H9 (cell line): ENCODE data around the gene AKR1D1. TPM values are rescaled to one million over a fixed set of nuclear protein-coding genes. Genes with fewer than 3 reads are reported as not detected.
A peak's percentile ranks its signal among the peaks of the same experiment; 100 is the strongest.

Experiments used
- DNase-seq: peaks from one replicate; pipeline ENCODE4 v3.0.0-alpha.2; 2017
- H2AFZ ChIP-seq: one replicate; pipeline ENCODE4 v1.6.1; 2013; ENCODE audit warnings: mild to moderate bottlenecking, low read length, control low read depth, moderate library complexity
- H2AK5ac ChIP-seq: 2 replicates; pipeline ENCODE4 v1.6.1; 2013; ENCODE audit warnings: low read length, control low read depth, mixed read lengths; ENCODE audit not compliant: insufficient read length
- H2BK120ac ChIP-seq: one replicate; pipeline ENCODE4 v1.6.1; 2013; ENCODE audit warnings: low read depth, mild to moderate bottlenecking, low read length, control low read depth, inconsistent platforms; ENCODE audit not compliant: poor library complexity, severe bottlenecking
- H2BK12ac ChIP-seq: 2 replicates; pipeline ENCODE4 v1.6.1; 2013; ENCODE audit warnings: low read length, control low read depth, mixed read lengths, low read depth; ENCODE audit not compliant: insufficient read length
- H2BK15ac ChIP-seq: 2 replicates; pipeline ENCODE4 v1.6.1; 2013; ENCODE audit warnings: low read depth, low read length, control low read depth
- H2BK20ac ChIP-seq: one replicate; pipeline ENCODE4 v1.6.1; 2013; ENCODE audit warnings: low read depth, mild to moderate bottlenecking, low read length, control low read depth, inconsistent platforms; ENCODE audit not compliant: poor library complexity, severe bottlenecking
- H2BK5ac ChIP-seq: 2 replicates; pipeline ENCODE4 v1.6.1; 2013; ENCODE audit warnings: low read length, control low read depth, mixed read lengths; ENCODE audit not compliant: insufficient read length
- H3K14ac ChIP-seq: 2 replicates; pipeline ENCODE4 v1.6.1; 2013; ENCODE audit warnings: low read length, control low read depth; ENCODE audit not compliant: insufficient read depth
- H3K18ac ChIP-seq: 2 replicates; pipeline ENCODE4 v1.6.1; 2013; ENCODE audit warnings: low read depth, mild to moderate bottlenecking, mixed read lengths, low read length, control low read depth; ENCODE audit not compliant: insufficient read length
- H3K23ac ChIP-seq: 2 replicates; pipeline ENCODE4 v1.6.1; 2013; ENCODE audit warnings: low read length, control low read depth, mixed read lengths, low read depth; ENCODE audit not compliant: insufficient read length
- H3K23me2 ChIP-seq: 2 replicates; pipeline ENCODE4 v1.6.1; 2013; ENCODE audit warnings: low read depth, mild to moderate bottlenecking, mixed read lengths, low read length, control low read depth; ENCODE audit not compliant: insufficient read length, poor library complexity, severe bottlenecking
- H3K27ac ChIP-seq: 2 replicates; pipeline ENCODE4 v1.5.1; 2013; ENCODE audit warnings: low read length, control low read depth, mixed read lengths, low read depth; ENCODE audit not compliant: insufficient read length
- H3K27me3 ChIP-seq: 2 replicates; pipeline ENCODE4 v1.6.1; 2013; ENCODE audit warnings: low read length, control low read depth, inconsistent platforms; ENCODE audit not compliant: insufficient read depth
- H3K4ac ChIP-seq: 2 replicates; pipeline ENCODE4 v1.6.1; 2013; ENCODE audit warnings: low read depth, mild to moderate bottlenecking, control low read depth, inconsistent platforms, low read length, moderate library complexity
- H3K4me1 ChIP-seq: 2 replicates; pipeline ENCODE4 v1.6.1; 2013; ENCODE audit warnings: low read length, control low read depth, inconsistent platforms; ENCODE audit not compliant: insufficient read depth
- H3K4me2 ChIP-seq: 2 replicates; pipeline ENCODE4 v1.6.1; 2013; ENCODE audit warnings: low read length, control low read depth, mixed read lengths; ENCODE audit not compliant: insufficient read length, insufficient read depth
- H3K56ac ChIP-seq: 2 replicates; pipeline ENCODE4 v1.6.1; 2013; ENCODE audit warnings: low read depth, mild to moderate bottlenecking, mixed read lengths, low read length, control low read depth; ENCODE audit not compliant: insufficient read length
- H3K79me1 ChIP-seq: 2 replicates; pipeline ENCODE4 v1.6.1; 2013; ENCODE audit warnings: low read depth, mild to moderate bottlenecking, moderate library complexity, low read length, control low read depth, inconsistent platforms; ENCODE audit not compliant: insufficient read depth, poor library complexity, severe bottlenecking
- H3K79me2 ChIP-seq: 2 replicates; pipeline ENCODE4 v1.6.1; 2013; ENCODE audit warnings: low read length, control low read depth, inconsistent platforms; ENCODE audit not compliant: insufficient read depth
- H3K9ac ChIP-seq: 2 replicates; pipeline ENCODE4 v1.6.1; 2013; ENCODE audit warnings: low read length, control low read depth, mixed read lengths; ENCODE audit not compliant: insufficient read length; ENCODE audit errors: extremely low read depth
- H3K9me3 ChIP-seq: one replicate; pipeline ENCODE4 v1.6.1; 2013; ENCODE audit warnings: low read depth, low read length, inconsistent platforms; ENCODE audit not compliant: control insufficient read depth
- H3T11ph ChIP-seq: one replicate; pipeline ENCODE4 v1.6.1; 2013; ENCODE audit warnings: mild to moderate bottlenecking, low read length, control low read depth, inconsistent platforms
- H4K20me1 ChIP-seq: one replicate; pipeline ENCODE4 v1.6.1; 2013; ENCODE audit not compliant: control insufficient read depth, insufficient read length, insufficient read depth
- H4K5ac ChIP-seq: 2 replicates; pipeline ENCODE4 v1.6.1; 2013; ENCODE audit warnings: low read depth, mild to moderate bottlenecking, mixed read lengths, low read length, control low read depth; ENCODE audit not compliant: insufficient read length
- H4K8ac ChIP-seq: replicated peaks from 2 replicates; pipeline ENCODE4 v1.6.1; 2013; ENCODE audit warnings: low read length, control low read depth, mixed read lengths, low read depth; ENCODE audit not compliant: insufficient read length
- H4K91ac ChIP-seq: 2 replicates; pipeline ENCODE4 v1.6.1; 2013; ENCODE audit warnings: low read depth, mild to moderate bottlenecking, moderate library complexity, mixed read lengths, low read length, control low read depth; ENCODE audit not compliant: insufficient read length
- H3K27ac Mint-ChIP-seq, 3 experiments: 2 replicates in 2 of 3; 3 replicates in 1 of 3; pipeline ENCODE4 v1.8.0; 2020 to 2021; ENCODE audit warnings: mixed read lengths in 3 of 3, mild to moderate bottlenecking in 1 of 3, moderate library complexity in 1 of 3
- H3K27me3 Mint-ChIP-seq: 2 replicates; pipeline ENCODE4 v1.8.0; 2021; ENCODE audit warnings: low read depth, mild to moderate bottlenecking, moderate library complexity, mixed read lengths
- H3K36me3 Mint-ChIP-seq, 3 experiments: 2 replicates in 2 of 3; 3 replicates in 1 of 3; pipeline ENCODE4 v1.8.0; 2020 to 2021; ENCODE audit warnings: low read depth in 3 of 3, mixed read lengths in 3 of 3; ENCODE audit not compliant: insufficient read depth in 1 of 3
- H3K4me1 Mint-ChIP-seq, 2 experiments: 2 replicates each; pipeline ENCODE4 v1.8.0; 2020; ENCODE audit warnings: mixed read lengths in 2 of 2
- H3K4me3 Mint-ChIP-seq, 2 experiments: 2 replicates in 1 of 2; 3 replicates in 1 of 2; pipeline ENCODE4 v1.8.0; 2020 to 2021; ENCODE audit warnings: mild to moderate bottlenecking in 2 of 2, mixed read lengths in 2 of 2, moderate library complexity in 1 of 2
- H3K9me3 Mint-ChIP-seq, 2 experiments: 2 replicates in 1 of 2; 3 replicates in 1 of 2; pipeline ENCODE4 v1.8.0; 2020; ENCODE audit warnings: mild to moderate bottlenecking in 2 of 2, mixed read lengths in 2 of 2, moderate library complexity in 1 of 2
- CTCF ChIP-seq: fragments of 200-600 bp; sonication (generic); conservative IDR thresholded peaks from 3 replicates; pipeline ENCODE4 v1.8.0; 2021; ENCODE audit warnings: antibody characterized with exemption, mild to moderate bottlenecking
- WGBS: extraction: QIAGEN DNeasy Blood & Tissue Kit; methylation state at CpG from one replicate; pipeline ENCODE4 v1.1.7; 2013; ENCODE audit warnings: missing lambda C conversion rate, low lambda C conversion rate, mixed read lengths; ENCODE audit not compliant: insufficient read length; ENCODE audit errors: extremely low coverage; 5-methylcytosine and 5-hydroxymethylcytosine counted together
- total RNA-seq: library from RNA; stranded (reverse); gene quantifications from 2 replicates; pipeline ENCODE4 v1.2.1, GENCODE V29; 2021

Gene AKR1D1
- total RNA-seq, 1 experiment from 2014 or later = 0.31 TPM

- Histone ChIP-seq H3K27ac (no peak overlapping the region), H3T11ph (no peak overlapping the region), H3K79me1 (no peaks in the 10 kb centered on the region), H3K23ac (no peak overlapping the region), H2BK20ac (no peak overlapping the region), H2BK12ac (no peak overlapping the region), H4K5ac (no peak overlapping the region), H4K91ac (no peak overlapping the region), H3K23me2 (no peaks in the 10 kb centered on the region), H4K8ac (no peak overlapping the region), H2AK5ac (no peak overlapping the region), H2BK5ac (no peak overlapping the region), H4K20me1 (no peaks in the 10 kb centered on the region), H3K27me3 (no peaks in the 10 kb centered on the region), H2BK120ac (no peak overlapping the region), H3K9me3 (peaks cover 8% of the 10 kb centered on the region), H3K4me2 (no peak overlapping the region), H3K4ac (no peak overlapping the region), H3K18ac (no peak overlapping the region), H3K4me1 (peaks cover 3% of the 10 kb centered on the region; the same call in 1 of the 2 replicates), H3K9ac (no peak overlapping the region), H3K79me2 (no peaks in the 10 kb centered on the region), H2AFZ (no peak overlapping the region), H3K56ac (no peak overlapping the region), H2BK15ac (no peak overlapping the region), H3K14ac (no peak overlapping the region)
- DNase-seq = no peak
- Mint-ChIP-seq H3K9me3 (peaks cover 3 to 7% of the 10 kb centered on the region in 2 experiments), H3K4me3 (no peak overlapping the region), H3K36me3 (peaks cover 2 to 14% (median 9%) of the 10 kb centered on the region in 3 experiments), H3K27me3 (no peaks in the 10 kb centered on the region), H3K27ac (peak overlapping the region in 2 of 3 experiments; percentile 9 to 11; a peak in 2 of 7 replicates), H3K4me1 (peaks cover 0 to 2% of the 10 kb centered on the region in 2 experiments; a peak in 1 of 4 replicates)
- no CpG with 5 or more reads among the region's 6 CpGs for WGBS
- TF ChIP-seq CTCF = no peak
These were observed 82.7 kb downstream of the AKR1D1 start for GRCh38 chr7:138158739-138159528.
